ENCODE data around the gene MVB12B.

The MVB12B gene

GRCh38 chr9:126435105-126435504, 108.5 kb downstream of the MVB12B start:
- H3K4me3 ChIP-seq, result no peak overlapping the region
- TF ChIP-seq CTCF (IDR thresholded peaks at IDR 0.05), result no peak
- no peak for DNase-seq (ENCODE audit: low spot score)
- no peak overlapping the region for H3K27ac ChIP-seq

GRCh38 chr9:126435626-126436025, 109.0 kb downstream of the MVB12B start:
- DNase-seq (ENCODE audit: low spot score), result peak; percentile 4
- no peak for TF ChIP-seq CTCF (IDR thresholded peaks at IDR 0.05)
- Histone ChIP-seq H3K4me3 (no peak overlapping the region), H3K27ac (no peak overlapping the region)

GRCh38 chr9:126436545-126437267, 110.1 kb downstream of the MVB12B start:
- no peak for TF ChIP-seq CTCF (IDR thresholded peaks at IDR 0.05)
- no peak overlapping the region for H3K4me3 ChIP-seq
- peak; percentile 19 for DNase-seq (ENCODE audit: low spot score)
- no peak overlapping the region for H3K27ac ChIP-seq

- TF ChIP-seq CTCF (IDR thresholded peaks at IDR 0.05), result no peak
- no peak for DNase-seq (ENCODE audit: low spot score)
- Histone ChIP-seq H3K27ac (no peak overlapping the region), H3K4me3 (no peak overlapping the region)
Observed at GRCh38 chr9:126437268-126437666, 110.6 kb downstream of the MVB12B start.

GRCh38 chr9:126437701-126438100, 111.1 kb downstream of the MVB12B start:
- DNase-seq (ENCODE audit: low spot score), result no peak
- Histone ChIP-seq H3K4me3 (no peak overlapping the region), H3K27ac (no peak overlapping the region)
- no peak for TF ChIP-seq CTCF (IDR thresholded peaks at IDR 0.05)

- DNase-seq (ENCODE audit: low spot score), result peak; percentile 59
- Histone ChIP-seq H3K4me3 (no peak overlapping the region), H3K27ac (no peak overlapping the region)
- no peak for TF ChIP-seq CTCF (IDR thresholded peaks at IDR 0.05)
Observed at GRCh38 chr9:126438741-126439401, 112.2 kb downstream of the MVB12B start.

- no peak for TF ChIP-seq CTCF (IDR thresholded peaks at IDR 0.05)
- Histone ChIP-seq H3K4me3 (no peak overlapping the region), H3K27ac (no peak overlapping the region)
- no peak for DNase-seq (ENCODE audit: low spot score)
Observed at GRCh38 chr9:126439402-126439765, 112.8 kb downstream of the MVB12B start.

Measured in coronary artery (tissue), 2 donors.